HCT116 (cell line): ENCODE data around the gene CACNB3.

Experiments
- CEBPB ChIP-seq: IDR thresholded peaks from 2 replicates; pipeline ENCODE4 v1.6.1; 2012; ENCODE audit warnings: low read depth
- EZH2 ChIP-seq: fragments of 200-600 bp; sonication (generic); IDR thresholded peaks from 2 replicates; pipeline ENCODE4 v1.6.1; 2017; ENCODE audit warnings: antibody characterized with exemption, mixed run types
- POLR2AphosphoS5 ChIP-seq: IDR thresholded peaks from 2 replicates; pipeline ENCODE4 v1.6.1; 2011; ENCODE audit warnings: mild to moderate bottlenecking, low read depth, low read length, moderate library complexity
- YY1 ChIP-seq: IDR thresholded peaks from 2 replicates; pipeline ENCODE4 v1.6.1; 2011; ENCODE audit warnings: low read length, low read depth, moderate library complexity, mild to moderate bottlenecking; ENCODE audit not compliant: insufficient replicate concordance; ENCODE audit errors: extremely low read depth
- ZNF274 ChIP-seq: fragments of 200-500 bp; sonication (Bioruptor generic); IDR thresholded peaks from 2 replicates; pipeline ENCODE4 v1.6.1; 2014; ENCODE audit warnings: mild to moderate bottlenecking, low read depth, low read length, inconsistent platforms
- TF ChIP-seq, protein P1 (sequence below), 3 experiments: fragments of 200-600 bp in 1 of 3; sonication (generic) in 1 of 3; IDR thresholded peaks in 2 of 3; conservative IDR thresholded peaks in 1 of 3; 2 replicates each; pipeline ENCODE4 v1.5.1; 2012 to 2017; ENCODE audit warnings: low read depth in 2 of 3, low read length in 2 of 3, antibody characterized with exemption in 1 of 3, borderline replicate concordance in 1 of 3, control low read depth in 1 of 3, mild to moderate bottlenecking in 1 of 3, mixed read lengths in 1 of 3, mixed run types in 1 of 3, moderate library complexity in 1 of 3; ENCODE audit not compliant: insufficient read depth in 1 of 3
- TF ChIP-seq, protein P2 (sequence below): IDR thresholded peaks from 2 replicates; pipeline ENCODE4 v1.6.1; 2012; ENCODE audit warnings: low read depth
- TF ChIP-seq, protein P3 (sequence below): IDR thresholded peaks from 2 replicates; pipeline ENCODE4 v1.6.1; 2012
- TF ChIP-seq, protein P4 (sequence below): IDR thresholded peaks from 2 replicates; pipeline ENCODE4 v1.6.1; 2012

DNA sequence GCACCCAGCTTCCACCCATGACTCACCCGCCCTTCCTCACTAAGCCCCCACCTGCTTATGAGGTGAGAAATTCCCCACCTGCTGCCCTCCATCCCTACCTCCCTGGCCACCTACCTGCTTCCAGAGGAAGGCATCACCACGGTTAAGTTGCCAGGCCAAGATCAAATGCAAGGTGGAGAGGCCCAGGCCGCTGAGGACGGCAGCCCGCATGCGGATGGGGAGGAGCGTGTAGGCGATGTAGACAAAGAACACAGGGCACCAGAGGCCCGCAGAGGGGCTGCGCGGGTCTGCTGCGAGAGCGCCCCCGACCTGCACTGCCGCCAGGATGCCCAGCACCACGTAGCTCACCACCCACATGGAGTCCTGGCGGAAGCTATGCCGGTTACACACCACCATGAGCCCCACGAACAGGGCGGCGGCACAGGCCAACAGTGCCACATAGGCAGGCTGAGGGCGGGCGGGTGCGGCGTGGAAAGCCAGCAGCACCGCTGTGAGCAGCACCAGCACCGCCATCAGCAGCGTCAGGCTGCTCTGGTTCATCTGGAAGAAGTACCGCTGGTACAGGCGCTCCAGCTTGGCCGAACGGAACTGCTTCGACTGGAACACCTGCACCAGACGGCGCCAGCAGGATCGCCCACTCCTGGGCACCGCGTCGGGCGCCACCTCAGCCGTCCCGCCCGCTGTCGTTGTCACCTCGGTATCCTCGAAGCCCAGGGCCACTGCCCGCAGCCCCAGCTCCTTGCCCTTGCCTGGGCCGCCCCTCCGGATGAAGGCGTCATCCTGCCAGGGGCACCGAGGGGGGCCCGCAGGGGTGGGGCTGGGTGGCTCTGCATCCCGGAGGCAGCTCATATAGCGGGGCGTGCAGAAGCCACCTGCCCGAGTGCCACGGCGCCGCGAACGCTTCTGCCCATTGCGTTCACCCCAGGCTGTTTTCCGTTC, 35.6 kb upstream of the CACNB3 start:
- TF ChIP-seq, protein P1, sequence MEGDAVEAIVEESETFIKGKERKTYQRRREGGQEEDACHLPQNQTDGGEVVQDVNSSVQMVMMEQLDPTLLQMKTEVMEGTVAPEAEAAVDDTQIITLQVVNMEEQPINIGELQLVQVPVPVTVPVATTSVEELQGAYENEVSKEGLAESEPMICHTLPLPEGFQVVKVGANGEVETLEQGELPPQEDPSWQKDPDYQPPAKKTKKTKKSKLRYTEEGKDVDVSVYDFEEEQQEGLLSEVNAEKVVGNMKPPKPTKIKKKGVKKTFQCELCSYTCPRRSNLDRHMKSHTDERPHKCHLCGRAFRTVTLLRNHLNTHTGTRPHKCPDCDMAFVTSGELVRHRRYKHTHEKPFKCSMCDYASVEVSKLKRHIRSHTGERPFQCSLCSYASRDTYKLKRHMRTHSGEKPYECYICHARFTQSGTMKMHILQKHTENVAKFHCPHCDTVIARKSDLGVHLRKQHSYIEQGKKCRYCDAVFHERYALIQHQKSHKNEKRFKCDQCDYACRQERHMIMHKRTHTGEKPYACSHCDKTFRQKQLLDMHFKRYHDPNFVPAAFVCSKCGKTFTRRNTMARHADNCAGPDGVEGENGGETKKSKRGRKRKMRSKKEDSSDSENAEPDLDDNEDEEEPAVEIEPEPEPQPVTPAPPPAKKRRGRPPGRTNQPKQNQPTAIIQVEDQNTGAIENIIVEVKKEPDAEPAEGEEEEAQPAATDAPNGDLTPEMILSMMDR (IDR thresholded peaks at IDR 0.05 in 2 of 3, conservative IDR thresholded peaks at IDR 0.05 in 1 of 3; ENCODE audit: borderline replicate concordance in 1 of 3, insufficient read depth in 1 of 3, low read depth in 2 of 3, low read length in 2 of 3): no peak
- TF ChIP-seq YY1 (no peak), CEBPB (no peak), POLR2AphosphoS5 (no peak), ZNF274 (no peak), EZH2 (no peak)
- TF ChIP-seq, protein P2, sequence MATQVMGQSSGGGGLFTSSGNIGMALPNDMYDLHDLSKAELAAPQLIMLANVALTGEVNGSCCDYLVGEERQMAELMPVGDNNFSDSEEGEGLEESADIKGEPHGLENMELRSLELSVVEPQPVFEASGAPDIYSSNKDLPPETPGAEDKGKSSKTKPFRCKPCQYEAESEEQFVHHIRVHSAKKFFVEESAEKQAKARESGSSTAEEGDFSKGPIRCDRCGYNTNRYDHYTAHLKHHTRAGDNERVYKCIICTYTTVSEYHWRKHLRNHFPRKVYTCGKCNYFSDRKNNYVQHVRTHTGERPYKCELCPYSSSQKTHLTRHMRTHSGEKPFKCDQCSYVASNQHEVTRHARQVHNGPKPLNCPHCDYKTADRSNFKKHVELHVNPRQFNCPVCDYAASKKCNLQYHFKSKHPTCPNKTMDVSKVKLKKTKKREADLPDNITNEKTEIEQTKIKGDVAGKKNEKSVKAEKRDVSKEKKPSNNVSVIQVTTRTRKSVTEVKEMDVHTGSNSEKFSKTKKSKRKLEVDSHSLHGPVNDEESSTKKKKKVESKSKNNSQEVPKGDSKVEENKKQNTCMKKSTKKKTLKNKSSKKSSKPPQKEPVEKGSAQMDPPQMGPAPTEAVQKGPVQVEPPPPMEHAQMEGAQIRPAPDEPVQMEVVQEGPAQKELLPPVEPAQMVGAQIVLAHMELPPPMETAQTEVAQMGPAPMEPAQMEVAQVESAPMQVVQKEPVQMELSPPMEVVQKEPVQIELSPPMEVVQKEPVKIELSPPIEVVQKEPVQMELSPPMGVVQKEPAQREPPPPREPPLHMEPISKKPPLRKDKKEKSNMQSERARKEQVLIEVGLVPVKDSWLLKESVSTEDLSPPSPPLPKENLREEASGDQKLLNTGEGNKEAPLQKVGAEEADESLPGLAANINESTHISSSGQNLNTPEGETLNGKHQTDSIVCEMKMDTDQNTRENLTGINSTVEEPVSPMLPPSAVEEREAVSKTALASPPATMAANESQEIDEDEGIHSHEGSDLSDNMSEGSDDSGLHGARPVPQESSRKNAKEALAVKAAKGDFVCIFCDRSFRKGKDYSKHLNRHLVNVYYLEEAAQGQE: no peak
- TF ChIP-seq, protein P3, sequence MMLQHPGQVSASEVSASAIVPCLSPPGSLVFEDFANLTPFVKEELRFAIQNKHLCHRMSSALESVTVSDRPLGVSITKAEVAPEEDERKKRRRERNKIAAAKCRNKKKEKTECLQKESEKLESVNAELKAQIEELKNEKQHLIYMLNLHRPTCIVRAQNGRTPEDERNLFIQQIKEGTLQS: no peak
- TF ChIP-seq, protein P4, sequence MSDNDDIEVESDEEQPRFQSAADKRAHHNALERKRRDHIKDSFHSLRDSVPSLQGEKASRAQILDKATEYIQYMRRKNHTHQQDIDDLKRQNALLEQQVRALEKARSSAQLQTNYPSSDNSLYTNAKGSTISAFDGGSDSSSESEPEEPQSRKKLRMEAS: no peak
